ENCODE results near the gene MAFG.

DNA sequence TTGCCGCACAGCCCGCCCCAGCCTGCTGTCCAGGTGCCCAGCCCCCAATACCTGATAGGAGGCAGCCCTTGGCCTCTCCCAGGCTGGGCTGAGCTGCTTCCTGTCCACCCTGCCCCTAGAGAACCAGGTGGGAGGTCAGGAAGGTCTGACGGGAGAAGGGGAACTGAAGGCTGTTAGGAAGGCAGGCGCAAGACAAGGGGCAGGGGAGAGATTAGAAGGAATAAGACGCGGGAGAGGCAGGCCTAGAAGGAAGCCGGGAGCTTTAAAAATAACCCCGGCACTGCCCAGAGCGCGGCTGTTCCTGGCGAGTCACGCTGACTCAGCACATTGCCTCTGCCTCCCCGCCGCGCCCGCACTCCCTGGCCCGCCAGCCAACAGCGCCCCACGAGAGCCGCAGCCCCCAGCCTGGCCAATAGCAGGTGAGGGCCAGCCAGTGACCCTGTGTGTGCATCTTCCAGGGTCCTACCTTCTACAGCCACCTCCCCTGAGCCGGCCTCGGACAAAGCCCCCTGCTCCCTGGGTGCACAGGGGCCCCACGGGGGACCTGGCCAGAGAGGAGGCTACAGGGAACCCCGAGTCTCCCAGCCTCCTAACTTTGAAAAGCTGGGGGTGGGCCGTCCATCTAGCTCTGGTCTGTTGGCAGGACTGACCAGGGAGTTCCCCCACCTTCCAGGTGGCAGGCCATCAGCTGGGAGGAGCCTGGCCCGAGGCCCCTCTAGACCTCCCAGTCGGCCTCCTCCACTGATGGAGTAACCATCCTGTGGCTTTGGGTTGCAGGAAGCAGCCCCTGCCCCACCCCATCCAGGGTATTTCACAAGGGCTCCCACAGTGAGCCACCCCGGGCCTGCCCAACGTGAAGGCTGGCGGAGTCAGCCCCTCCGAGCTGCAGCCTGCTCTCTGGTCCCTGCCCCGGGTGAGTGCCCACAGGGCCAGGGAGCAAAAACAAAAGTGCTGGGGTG is 4.0 kb downstream of the MAFG start:
- TF ChIP-seq, protein P1, sequence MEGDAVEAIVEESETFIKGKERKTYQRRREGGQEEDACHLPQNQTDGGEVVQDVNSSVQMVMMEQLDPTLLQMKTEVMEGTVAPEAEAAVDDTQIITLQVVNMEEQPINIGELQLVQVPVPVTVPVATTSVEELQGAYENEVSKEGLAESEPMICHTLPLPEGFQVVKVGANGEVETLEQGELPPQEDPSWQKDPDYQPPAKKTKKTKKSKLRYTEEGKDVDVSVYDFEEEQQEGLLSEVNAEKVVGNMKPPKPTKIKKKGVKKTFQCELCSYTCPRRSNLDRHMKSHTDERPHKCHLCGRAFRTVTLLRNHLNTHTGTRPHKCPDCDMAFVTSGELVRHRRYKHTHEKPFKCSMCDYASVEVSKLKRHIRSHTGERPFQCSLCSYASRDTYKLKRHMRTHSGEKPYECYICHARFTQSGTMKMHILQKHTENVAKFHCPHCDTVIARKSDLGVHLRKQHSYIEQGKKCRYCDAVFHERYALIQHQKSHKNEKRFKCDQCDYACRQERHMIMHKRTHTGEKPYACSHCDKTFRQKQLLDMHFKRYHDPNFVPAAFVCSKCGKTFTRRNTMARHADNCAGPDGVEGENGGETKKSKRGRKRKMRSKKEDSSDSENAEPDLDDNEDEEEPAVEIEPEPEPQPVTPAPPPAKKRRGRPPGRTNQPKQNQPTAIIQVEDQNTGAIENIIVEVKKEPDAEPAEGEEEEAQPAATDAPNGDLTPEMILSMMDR (conservative IDR thresholded peaks at IDR 0.05; ENCODE audit: low read depth, low read length), result no peak
- TF ChIP-seq EZH2 (IDR thresholded peaks at IDR 0.05; ENCODE audit: borderline replicate concordance, low read depth, low read length, poor library complexity, severe bottlenecking), result no peak
